Suprapubic skin (tissue), 4 donors: ENCODE results near the gene LMF1. TPM values are rescaled to one million over a fixed set of nuclear protein-coding genes. Genes with fewer than 3 reads are reported as not detected.

ENCODE experiments used
- DNase-seq, 2 donors: peaks; one replicate each; pipeline ENCODE4 v3.0.0-alpha.2; 2019; ENCODE audit warnings: low spot score in 2 of 2
- H3K27ac ChIP-seq: fragments of 200-600 bp; sonication (generic); one replicate; pipeline ENCODE4 v1.5.1; 2019
- H3K27me3 ChIP-seq: fragments of 200-600 bp; sonication (generic); one replicate; pipeline ENCODE4 v1.5.1; 2019
- H3K36me3 ChIP-seq: fragments of 200-600 bp; sonication (generic); one replicate; pipeline ENCODE4 v1.5.1; 2019
- H3K4me1 ChIP-seq: fragments of 200-600 bp; sonication (generic); one replicate; pipeline ENCODE4 v1.5.1; 2019
- H3K4me3 ChIP-seq: fragments of 200-600 bp; sonication (generic); one replicate; pipeline ENCODE4 v1.5.1; 2019; ENCODE audit warnings: mild to moderate bottlenecking
- H3K9me3 ChIP-seq: fragments of 200-600 bp; sonication (generic); one replicate; pipeline ENCODE4 v1.5.1; 2019
- EP300 ChIP-seq: sonication (generic); formaldehyde crosslinking; IDR thresholded peaks from one replicate; pipeline ENCODE4 v1.6.1; 2017; ENCODE audit warnings: antibody characterized with exemption
- POLR2A ChIP-seq, 2 donors: fragments of 450-650 bp; IDR thresholded peaks; one replicate each; pipeline ENCODE4 v1.6.1; 2017; ENCODE audit warnings: antibody characterized with exemption in 2 of 2, mild to moderate bottlenecking in 2 of 2, moderate library complexity in 2 of 2
- POLR2AphosphoS5 ChIP-seq, 3 donors: sonication (generic); formaldehyde crosslinking; IDR thresholded peaks; one replicate each; pipeline ENCODE4 v1.6.1; 2017; ENCODE audit warnings: antibody characterized with exemption in 3 of 3
- WGBS: methylation state at CpG from one replicate; pipeline ENCODE4 v1.1.5; 2018; 5-methylcytosine and 5-hydroxymethylcytosine counted together
- total RNA-seq, 4 donors: library from RNA; depleted of rRNA; stranded (reverse); fragments of >200 nt; gene quantifications; one replicate each; pipeline ENCODE4 v1.1.0, GENCODE V29; 2016
- TF ChIP-seq, protein P1 (sequence below), 2 donors: fragments of 200-600 bp in 1 of 2; fragments of 450-650 bp in 1 of 2; sonication (generic) in 1 of 2; IDR thresholded peaks; one replicate each; pipeline ENCODE4 v1.5.1; 2016 to 2019; ENCODE audit warnings: antibody characterized with exemption in 2 of 2, mild to moderate bottlenecking in 1 of 2, moderate library complexity in 1 of 2

LMF1 gene
- total RNA-seq, 4 donors from 2014 or later: 32.1 to 117 (median 38.0) TPM

DNA sequence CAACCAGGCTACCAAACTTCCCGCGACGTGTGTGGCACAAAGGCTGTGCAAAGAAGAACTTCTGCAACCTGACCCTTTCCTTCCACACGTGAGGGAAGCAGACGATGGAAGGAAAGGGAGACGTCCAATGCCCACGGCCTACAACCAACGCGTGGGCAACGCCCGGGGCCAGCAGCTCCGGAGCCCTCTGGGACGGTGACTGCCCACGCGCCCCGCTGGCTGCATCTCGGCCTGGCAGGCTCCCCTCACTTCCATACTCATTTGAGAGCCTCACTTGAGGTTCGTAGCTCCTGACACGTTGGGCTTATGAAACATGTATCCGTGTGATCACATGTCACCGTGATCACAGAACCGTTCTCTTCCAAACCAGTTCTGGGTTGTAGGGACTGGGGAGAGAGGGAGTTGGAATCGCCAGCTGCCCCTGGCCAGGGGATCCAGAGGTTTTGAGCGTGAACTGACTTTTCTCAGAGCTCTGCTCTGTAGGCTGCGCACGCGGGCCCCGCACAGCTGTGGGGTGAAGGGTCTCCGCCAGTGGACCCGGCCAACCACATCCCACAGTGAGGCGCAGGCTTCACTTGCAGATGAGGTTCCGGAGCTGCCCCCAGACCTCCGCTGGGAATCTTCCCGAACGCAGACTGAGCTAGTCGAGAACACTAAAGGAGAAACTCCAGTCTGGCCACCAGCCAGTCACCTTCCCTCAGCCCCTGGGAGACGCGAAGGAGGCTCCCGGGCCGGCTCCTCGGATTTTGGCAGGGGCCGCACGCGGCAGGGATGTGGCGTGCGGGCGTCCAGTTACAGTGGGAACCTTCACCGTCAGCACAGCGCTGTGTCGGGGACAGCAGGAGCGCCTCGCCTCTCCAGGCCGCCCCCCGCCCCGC, 1.0 kb downstream of the LMF1 start:
- peak in 1 of 2 donors; percentile 67 for DNase-seq

DNA sequence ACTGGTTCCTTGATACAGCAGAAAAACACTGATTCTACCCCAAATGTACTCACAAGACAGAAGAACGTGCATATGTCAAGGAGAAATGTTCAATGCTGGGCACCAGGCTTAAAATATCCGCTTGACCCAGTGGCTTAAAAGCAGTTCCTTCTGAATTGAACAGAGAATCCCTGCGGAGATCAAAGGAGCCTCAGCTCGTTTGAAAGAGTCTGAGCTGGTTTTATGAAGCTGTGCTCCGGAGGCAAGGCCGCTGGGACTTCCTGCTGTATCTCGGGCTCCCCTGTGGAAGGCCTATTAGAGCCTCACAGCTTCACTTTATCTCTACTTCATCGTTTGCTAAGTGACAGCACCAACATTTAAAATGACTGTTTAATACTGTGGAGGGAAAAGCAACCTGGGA, 2.2 kb downstream of the LMF1 start:
- DNase-seq: no peak
- H3K27me3 ChIP-seq: no peaks in the 10 kb centered on the region
- H3K9me3 ChIP-seq: no peaks in the 10 kb centered on the region
- no peaks in the 10 kb centered on the region for H3K36me3 ChIP-seq
- TF ChIP-seq POLR2AphosphoS5 (IDR thresholded peaks at IDR 0.05) (no peak), POLR2A (IDR thresholded peaks at IDR 0.05) (no peak)
- TF ChIP-seq, protein P1, sequence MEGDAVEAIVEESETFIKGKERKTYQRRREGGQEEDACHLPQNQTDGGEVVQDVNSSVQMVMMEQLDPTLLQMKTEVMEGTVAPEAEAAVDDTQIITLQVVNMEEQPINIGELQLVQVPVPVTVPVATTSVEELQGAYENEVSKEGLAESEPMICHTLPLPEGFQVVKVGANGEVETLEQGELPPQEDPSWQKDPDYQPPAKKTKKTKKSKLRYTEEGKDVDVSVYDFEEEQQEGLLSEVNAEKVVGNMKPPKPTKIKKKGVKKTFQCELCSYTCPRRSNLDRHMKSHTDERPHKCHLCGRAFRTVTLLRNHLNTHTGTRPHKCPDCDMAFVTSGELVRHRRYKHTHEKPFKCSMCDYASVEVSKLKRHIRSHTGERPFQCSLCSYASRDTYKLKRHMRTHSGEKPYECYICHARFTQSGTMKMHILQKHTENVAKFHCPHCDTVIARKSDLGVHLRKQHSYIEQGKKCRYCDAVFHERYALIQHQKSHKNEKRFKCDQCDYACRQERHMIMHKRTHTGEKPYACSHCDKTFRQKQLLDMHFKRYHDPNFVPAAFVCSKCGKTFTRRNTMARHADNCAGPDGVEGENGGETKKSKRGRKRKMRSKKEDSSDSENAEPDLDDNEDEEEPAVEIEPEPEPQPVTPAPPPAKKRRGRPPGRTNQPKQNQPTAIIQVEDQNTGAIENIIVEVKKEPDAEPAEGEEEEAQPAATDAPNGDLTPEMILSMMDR (IDR thresholded peaks at IDR 0.05): no peak
- peaks cover 32% of the 10 kb centered on the region for H3K4me1 ChIP-seq
- WGBS: 69% methylated on average over 8 of the region's 8 CpGs
- H3K4me3 ChIP-seq: no peak overlapping the region
- no peak overlapping the region for H3K27ac ChIP-seq

More for the DNA sequence above, 1.0 kb downstream of the LMF1 start:
- H3K4me1 ChIP-seq: peaks cover 32% of the 10 kb centered on the region
- WGBS: 70% methylated on average over 34 of the region's 55 CpGs
- TF ChIP-seq POLR2AphosphoS5 (IDR thresholded peaks at IDR 0.05) (no peak), POLR2A (IDR thresholded peaks at IDR 0.05) (no peak), EP300 (no peak)
- TF ChIP-seq, protein P1 (IDR thresholded peaks at IDR 0.05): no peak
- H3K27ac ChIP-seq: peak overlapping the region; percentile 81
- H3K4me3 ChIP-seq: peak overlapping the region; percentile 82
- H3K36me3 ChIP-seq: no peaks in the 10 kb centered on the region
- H3K9me3 ChIP-seq: no peaks in the 10 kb centered on the region
- H3K27me3 ChIP-seq: no peaks in the 10 kb centered on the region

DNA sequence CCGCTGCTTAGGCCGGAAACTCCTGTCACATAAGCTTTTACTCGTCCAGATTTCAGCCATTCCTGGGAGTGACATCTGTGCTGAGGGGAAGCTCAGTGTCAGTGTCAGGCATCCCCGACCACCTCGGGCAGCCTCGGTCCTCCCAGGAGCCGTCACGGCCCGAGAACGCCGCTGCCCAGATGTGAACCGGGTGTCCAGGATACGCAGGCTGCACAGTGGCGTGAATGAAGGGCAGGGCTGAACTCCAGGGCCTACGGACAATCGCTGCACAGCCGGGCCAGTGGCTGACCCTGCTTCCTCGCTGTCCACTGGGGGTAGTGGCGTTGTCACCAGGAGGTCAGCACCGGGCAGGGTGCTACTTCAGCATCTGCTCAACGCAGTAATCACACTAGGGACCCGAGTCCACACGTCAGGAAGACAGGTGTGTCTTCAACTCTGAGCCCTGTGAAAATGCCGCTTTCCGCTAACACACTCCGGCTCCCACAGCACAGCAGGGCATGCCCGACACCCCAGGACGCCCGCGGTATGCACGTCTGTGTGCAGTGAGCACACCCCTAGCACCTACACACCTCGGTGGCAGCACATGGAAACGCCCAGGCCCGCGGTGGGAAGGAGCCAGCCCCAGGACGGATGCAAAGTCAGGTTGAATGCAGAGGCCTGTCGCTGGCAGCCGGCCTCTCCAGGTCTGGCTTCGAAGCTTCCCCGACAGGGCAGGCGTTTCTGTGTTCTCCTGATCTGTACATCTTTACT, 3.1 kb downstream of the LMF1 start:
- WGBS: 67% methylated on average over 23 of the region's 41 CpGs
- no peaks in the 10 kb centered on the region for H3K27me3 ChIP-seq
- TF ChIP-seq EP300 (no peak), POLR2A (IDR thresholded peaks at IDR 0.05) (no peak), POLR2AphosphoS5 (IDR thresholded peaks at IDR 0.05) (no peak)
- TF ChIP-seq, protein P1 (IDR thresholded peaks at IDR 0.05): no peak
- H3K9me3 ChIP-seq: no peaks in the 10 kb centered on the region
- no peak overlapping the region for H3K27ac ChIP-seq
- no peak overlapping the region for H3K4me3 ChIP-seq
- H3K4me1 ChIP-seq: peaks cover 37% of the 10 kb centered on the region
- no peaks in the 10 kb centered on the region for H3K36me3 ChIP-seq
- peak; percentile 60 for DNase-seq

DNA sequence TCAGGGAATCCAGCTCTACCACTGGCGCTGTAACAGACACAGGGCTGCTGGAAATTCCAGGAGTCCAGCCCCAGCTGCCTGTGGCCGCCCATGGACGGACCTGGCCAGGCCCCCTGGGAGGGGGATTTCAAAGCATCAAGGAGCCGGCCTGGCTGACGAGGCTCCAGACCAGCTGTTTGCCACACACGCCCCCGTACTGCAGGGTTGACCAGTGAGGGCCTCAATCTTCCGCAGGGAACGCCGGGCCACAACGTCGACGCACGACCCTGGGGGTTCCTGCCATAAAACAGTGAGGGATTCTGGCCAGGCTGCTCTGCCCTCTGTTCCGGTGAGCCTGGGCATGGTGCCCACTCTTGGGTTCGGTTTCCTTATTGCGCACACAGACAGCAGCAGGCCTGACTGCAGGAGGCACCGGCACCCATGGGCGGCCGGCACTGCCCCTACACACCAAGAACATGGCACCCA, 3.7 kb downstream of the LMF1 start:
- Histone ChIP-seq H3K4me1 (peaks cover 37% of the 10 kb centered on the region), H3K27me3 (no peaks in the 10 kb centered on the region), H3K4me3 (no peak overlapping the region), H3K27ac (no peak overlapping the region), H3K9me3 (no peaks in the 10 kb centered on the region), H3K36me3 (no peaks in the 10 kb centered on the region)
- TF ChIP-seq, protein P1 (IDR thresholded peaks at IDR 0.05): no peak
- TF ChIP-seq EP300: no peak
- TF ChIP-seq POLR2AphosphoS5 (IDR thresholded peaks at IDR 0.05): no peak
- TF ChIP-seq POLR2A (IDR thresholded peaks at IDR 0.05): no peak
- WGBS: 98% methylated on average over 11 of the region's 20 CpGs
- DNase-seq: peak; percentile 60 to 67

DNA sequence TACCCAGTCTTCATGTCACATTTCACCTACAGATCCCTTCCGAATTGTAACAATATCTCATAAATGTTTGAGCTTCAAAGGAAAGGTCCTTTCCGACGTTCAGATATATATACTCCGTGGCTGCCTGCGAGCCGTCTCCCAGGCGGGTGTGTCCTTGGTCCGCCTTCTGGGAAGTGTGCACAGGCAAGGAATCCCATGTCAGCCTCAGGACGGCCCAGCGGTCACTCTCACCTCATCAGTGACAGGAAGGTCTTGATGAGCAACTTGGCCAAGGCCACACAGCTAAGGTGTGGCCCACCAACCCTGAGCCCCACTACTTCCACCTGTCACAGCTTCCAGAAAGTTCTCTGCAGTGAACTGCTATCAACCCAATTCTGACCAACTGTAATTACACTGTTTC, 4.3 kb downstream of the LMF1 start:
- peak in 1 of 2 donors; percentile 73 for DNase-seq
- TF ChIP-seq POLR2AphosphoS5 (IDR thresholded peaks at IDR 0.05) (no peak), EP300 (no peak), POLR2A (IDR thresholded peaks at IDR 0.05) (no peak)
- TF ChIP-seq, protein P1 (IDR thresholded peaks at IDR 0.05): no peak
- no peaks in the 10 kb centered on the region for H3K27me3 ChIP-seq
- H3K27ac ChIP-seq: no peak overlapping the region
- peaks cover 37% of the 10 kb centered on the region for H3K4me1 ChIP-seq
- no peak overlapping the region for H3K4me3 ChIP-seq
- no peaks in the 10 kb centered on the region for H3K36me3 ChIP-seq
- no peaks in the 10 kb centered on the region for H3K9me3 ChIP-seq
- WGBS: 95% methylated on average over 10 of the region's 10 CpGs
